ENCODE data around the gene KCND2.

- TF ChIP-seq CTCF (IDR thresholded peaks at IDR 0.05) = no peak
- TF ChIP-seq EP300 (IDR thresholded peaks at IDR 0.05) = no peak
- TF ChIP-seq POLR2A (IDR thresholded peaks at IDR 0.05; ENCODE audit: low read depth) = no peak
- no peak for TF ChIP-seq POLR2AphosphoS5 (IDR thresholded peaks at IDR 0.05)
Observed at GRCh38 chr7:120729245-120729644, 456.3 kb downstream of the KCND2 start.

Measured in esophagus muscularis mucosa (tissue), 4 donors.